Trophoblast cell (in vitro differentiated cells and primary cell): ENCODE results near the gene C13orf46.
A peak's percentile ranks its signal among the peaks of the same experiment; 100 is the strongest.

Source experiments
- DNase-seq, 2 donors: peaks; one replicate each; pipeline ENCODE4 v3.0.0-alpha.2; 2016
- H2AFZ ChIP-seq: 2 replicates; pipeline ENCODE4 v1.6.1; 2013; ENCODE audit warnings: low read length, moderate library complexity, mild to moderate bottlenecking; ENCODE audit not compliant: insufficient read depth, poor library complexity
- H2AK5ac ChIP-seq: 2 replicates; pipeline ENCODE4 v1.6.1; 2013; ENCODE audit warnings: mild to moderate bottlenecking, low read length
- H2BK120ac ChIP-seq: 2 replicates; pipeline ENCODE4 v1.6.1; 2013; ENCODE audit warnings: low read length, mild to moderate bottlenecking, moderate library complexity; ENCODE audit not compliant: insufficient read depth, poor library complexity
- H2BK12ac ChIP-seq: 2 replicates; pipeline ENCODE4 v1.6.1; 2013; ENCODE audit warnings: mild to moderate bottlenecking, low read length, moderate library complexity
- H2BK5ac ChIP-seq: 2 replicates; pipeline ENCODE4 v1.6.1; 2013; ENCODE audit warnings: low read length, low read depth, moderate library complexity, mild to moderate bottlenecking; ENCODE audit not compliant: poor library complexity
- H3K14ac ChIP-seq: 2 replicates; pipeline ENCODE4 v1.6.1; 2013; ENCODE audit warnings: mild to moderate bottlenecking, low read length
- H3K18ac ChIP-seq: 2 replicates; pipeline ENCODE4 v1.6.1; 2013; ENCODE audit warnings: mild to moderate bottlenecking, low read length
- H3K23ac ChIP-seq: 2 replicates; pipeline ENCODE4 v1.6.1; 2013; ENCODE audit warnings: low read length
- H3K27ac ChIP-seq: 2 replicates; pipeline ENCODE4 v1.5.1; 2013; ENCODE audit warnings: low read depth, mild to moderate bottlenecking, inconsistent platforms, low read length, moderate library complexity
- H3K27me3 ChIP-seq: 2 replicates; pipeline ENCODE4 v1.6.1; 2013; ENCODE audit warnings: inconsistent platforms, mild to moderate bottlenecking, low read length, moderate library complexity; ENCODE audit not compliant: insufficient read depth
- H3K36me3 ChIP-seq, 2 experiments: 1 replicate in 1 of 2; 2 replicates in 1 of 2; pipeline ENCODE4 v1.6.1; 2013; ENCODE audit warnings: low read length in 2 of 2, mild to moderate bottlenecking in 2 of 2, moderate library complexity in 1 of 2; ENCODE audit not compliant: insufficient read depth in 2 of 2, control insufficient read depth in 1 of 2
- H3K4ac ChIP-seq: 2 replicates; pipeline ENCODE4 v1.6.1; 2013; ENCODE audit warnings: low read depth, mild to moderate bottlenecking, low read length, moderate library complexity
- H3K4me1 ChIP-seq, 2 experiments: 1 replicate in 1 of 2; 2 replicates in 1 of 2; pipeline ENCODE4 v1.6.1; 2013; ENCODE audit warnings: low read length in 2 of 2, mild to moderate bottlenecking in 2 of 2, moderate library complexity in 1 of 2; ENCODE audit not compliant: insufficient read depth in 2 of 2, control insufficient read depth in 1 of 2
- H3K4me2 ChIP-seq: 2 replicates; pipeline ENCODE4 v1.6.1; 2013; ENCODE audit warnings: inconsistent platforms, mild to moderate bottlenecking, low read length, moderate library complexity
- H3K4me3 ChIP-seq: 2 replicates; pipeline ENCODE4 v1.5.1; 2013; ENCODE audit warnings: mild to moderate bottlenecking, low read depth, low read length, inconsistent platforms
- H3K79me1 ChIP-seq: one replicate; pipeline ENCODE4 v1.6.1; 2013; ENCODE audit warnings: low read length
- H3K79me2 ChIP-seq: 2 replicates; pipeline ENCODE4 v1.6.1; 2013; ENCODE audit warnings: low read length, mild to moderate bottlenecking; ENCODE audit not compliant: control insufficient read depth, insufficient read depth, poor library complexity
- H3K9ac ChIP-seq: 2 replicates; pipeline ENCODE4 v1.6.1; 2013; ENCODE audit warnings: mild to moderate bottlenecking, low read length
- H3K9me3 ChIP-seq: 2 replicates; pipeline ENCODE4 v1.6.1; 2013; ENCODE audit warnings: low read depth, mild to moderate bottlenecking, control low read depth, inconsistent platforms, low read length; ENCODE audit not compliant: insufficient read depth
- H4K12ac ChIP-seq: 2 replicates; pipeline ENCODE4 v1.6.1; 2013; ENCODE audit warnings: low read depth, mild to moderate bottlenecking, low read length, moderate library complexity
- H4K8ac ChIP-seq: 2 replicates; pipeline ENCODE4 v1.6.1; 2013; ENCODE audit warnings: low read depth, mild to moderate bottlenecking, low read length, moderate library complexity
- H4K91ac ChIP-seq: one replicate; pipeline ENCODE4 v1.6.1; 2013; ENCODE audit warnings: low read depth, mild to moderate bottlenecking, low read length, moderate library complexity
- WGBS: extraction: QIAGEN DNeasy Blood & Tissue Kit; methylation state at CpG from one replicate; pipeline ENCODE4 v1.1.7; 2013; ENCODE audit warnings: missing lambda C conversion rate; ENCODE audit not compliant: insufficient read length, insufficient coverage; ENCODE audit errors: extremely low coverage; 5-methylcytosine and 5-hydroxymethylcytosine counted together

C13orf46 gene

DNA sequence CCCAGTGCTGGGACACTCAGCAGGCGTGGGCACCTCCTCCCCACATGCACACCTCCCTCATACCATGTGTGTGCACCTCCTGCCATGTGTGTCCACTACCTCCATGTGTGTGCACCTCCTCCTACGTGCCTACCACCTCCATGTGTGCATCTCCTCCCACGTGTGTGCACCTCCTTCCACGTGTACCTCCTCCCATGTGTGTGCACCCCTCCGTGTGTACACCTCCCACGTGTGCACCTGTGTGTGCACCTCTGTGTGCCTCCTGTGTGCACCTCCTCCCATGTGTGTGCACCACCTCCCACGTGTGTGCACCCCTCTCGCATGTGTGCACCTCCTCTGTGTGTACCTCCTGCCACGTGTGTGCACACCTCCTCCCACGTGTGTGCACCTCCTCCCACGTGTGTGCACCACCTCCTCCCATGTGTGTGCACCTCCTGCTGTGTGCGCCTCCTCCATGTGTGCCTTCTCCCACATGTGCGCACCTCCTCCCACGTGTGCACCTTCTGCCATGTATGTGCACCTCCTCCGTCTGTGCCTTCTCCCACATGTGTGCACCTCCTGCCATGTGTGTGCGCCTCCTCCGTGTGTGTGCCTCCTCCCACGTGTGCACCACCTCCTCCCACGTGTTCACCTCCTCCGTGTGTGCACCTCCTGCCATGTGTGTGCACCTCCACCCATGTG lies 6.1 kb upstream of the C13orf46 start:
- no peak overlapping the region for H4K12ac ChIP-seq
- peaks cover 19% of the 10 kb centered on the region for H3K9me3 ChIP-seq
- H4K91ac ChIP-seq: no peak overlapping the region
- H2AK5ac ChIP-seq: no peak overlapping the region
- H3K79me2 ChIP-seq: no peaks in the 10 kb centered on the region
- H3K4me1 ChIP-seq: peaks cover 8 to 10% of the 10 kb centered on the region in 2 experiments
- WGBS: no CpG with 5 or more reads among the region's 20 CpGs
- no peaks in the 10 kb centered on the region for H3K27me3 ChIP-seq
- no peak overlapping the region for H2BK120ac ChIP-seq
- no peak overlapping the region for H2BK12ac ChIP-seq
- H3K9ac ChIP-seq: no peak overlapping the region
- no peak overlapping the region for H3K27ac ChIP-seq
- no peak overlapping the region for H2AFZ ChIP-seq
- no peak overlapping the region for H3K14ac ChIP-seq
- no peak overlapping the region for H4K8ac ChIP-seq
- H3K4ac ChIP-seq: no peak overlapping the region
- no peak overlapping the region for H2BK5ac ChIP-seq
- H3K79me1 ChIP-seq: peaks cover 3% of the 10 kb centered on the region
- H3K36me3 ChIP-seq: peaks cover 26 to 42% of the 10 kb centered on the region in 2 experiments
- H3K18ac ChIP-seq: no peak overlapping the region
- H3K4me2 ChIP-seq: no peak overlapping the region
- H3K4me3 ChIP-seq: peak overlapping the region; percentile 28
- DNase-seq: no peak
- H3K23ac ChIP-seq: no peak overlapping the region

DNA sequence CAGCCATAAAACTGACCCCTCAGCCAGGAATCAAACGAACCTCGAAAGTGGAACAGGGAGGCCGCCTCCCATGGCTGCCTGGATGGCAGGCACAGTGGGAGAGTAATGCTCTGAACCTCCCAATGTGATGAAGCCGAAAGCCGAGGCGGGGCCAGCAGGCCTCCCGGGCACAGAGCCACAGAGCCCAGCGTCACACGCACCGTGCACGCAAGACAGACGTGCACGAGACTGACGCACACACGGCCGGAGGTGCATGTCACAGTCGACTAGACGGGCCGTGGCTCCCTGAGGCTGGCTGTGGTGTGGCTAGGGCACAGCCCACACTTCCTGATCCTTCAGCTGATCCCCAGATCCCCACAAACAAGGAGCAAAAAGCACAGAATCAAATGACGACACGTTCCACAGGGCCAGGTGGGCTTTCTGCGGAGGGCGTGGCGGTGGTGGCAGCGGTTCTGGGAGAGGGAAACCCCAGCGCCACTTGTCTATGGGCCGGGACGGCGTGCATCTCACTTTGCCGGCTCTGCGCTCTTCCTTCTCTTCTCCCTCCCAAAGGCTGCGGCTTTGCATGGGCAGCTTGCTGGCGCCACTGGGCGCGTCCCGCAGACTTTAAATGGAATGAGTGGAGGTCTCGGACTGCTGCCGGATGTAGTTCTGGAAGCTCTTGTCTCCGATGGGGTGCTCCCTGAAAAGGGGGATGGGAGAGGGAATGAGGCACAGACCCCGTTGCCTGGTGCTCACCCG lies 5.0 kb upstream of the C13orf46 start:
- Histone ChIP-seq H3K79me2 (no peaks in the 10 kb centered on the region), H3K27ac (no peak overlapping the region), H2AFZ (no peak overlapping the region), H3K4me3 (no peak overlapping the region), H4K91ac (no peak overlapping the region), H3K79me1 (peaks cover 3% of the 10 kb centered on the region), H4K12ac (no peak overlapping the region), H3K4me2 (no peak overlapping the region), H3K4ac (no peak overlapping the region), H3K14ac (no peak overlapping the region), H3K9ac (no peak overlapping the region), H2BK12ac (no peak overlapping the region), H2BK5ac (no peak overlapping the region), H4K8ac (no peak overlapping the region), H3K27me3 (no peaks in the 10 kb centered on the region), H3K4me1 (peaks cover 8 to 10% of the 10 kb centered on the region in 2 experiments), H2AK5ac (no peak overlapping the region), H3K18ac (no peak overlapping the region), H3K23ac (no peak overlapping the region), H2BK120ac (no peak overlapping the region), H3K36me3 (peaks cover 32 to 48% of the 10 kb centered on the region in 2 experiments), H3K9me3 (peaks cover 19% of the 10 kb centered on the region)
- DNase-seq: no peak
- no CpG with 5 or more reads among the region's 41 CpGs for WGBS

DNA sequence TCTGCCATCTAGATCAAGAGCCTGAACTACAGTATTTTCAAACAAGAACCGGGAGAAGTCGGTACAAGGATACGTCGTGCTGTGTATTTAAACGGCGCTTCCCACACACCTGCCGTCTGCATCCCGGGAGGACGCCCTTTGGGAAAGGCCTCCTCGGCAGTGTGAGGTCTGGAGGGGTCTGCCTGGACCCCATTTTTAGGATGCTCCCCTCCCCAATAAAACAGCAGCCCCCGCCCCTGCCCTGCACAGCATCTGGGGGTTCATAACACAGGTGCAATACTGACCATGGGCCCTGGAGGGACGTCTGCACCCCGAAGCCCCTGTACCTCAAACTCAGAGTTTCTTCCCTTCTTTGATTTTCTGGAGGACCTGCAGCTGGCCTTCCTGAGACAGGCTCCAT lies 4.1 kb upstream of the C13orf46 start:
- Histone ChIP-seq H3K36me3 (peaks cover 37 to 57% of the 10 kb centered on the region in 2 experiments), H2BK5ac (no peak overlapping the region), H3K23ac (no peak overlapping the region), H3K4me2 (no peak overlapping the region), H3K14ac (no peak overlapping the region), H2BK120ac (no peak overlapping the region), H3K4me1 (peaks cover 8 to 12% of the 10 kb centered on the region in 2 experiments), H3K4me3 (no peak overlapping the region), H3K9me3 (peaks cover 19% of the 10 kb centered on the region), H4K8ac (no peak overlapping the region), H3K27ac (no peak overlapping the region), H4K91ac (no peak overlapping the region), H3K4ac (no peak overlapping the region), H3K79me1 (peaks cover 3% of the 10 kb centered on the region), H3K9ac (no peak overlapping the region), H3K27me3 (no peaks in the 10 kb centered on the region), H2AFZ (no peak overlapping the region), H3K79me2 (no peaks in the 10 kb centered on the region), H2AK5ac (no peak overlapping the region), H3K18ac (no peak overlapping the region), H2BK12ac (no peak overlapping the region), H4K12ac (no peak overlapping the region)
- no CpG with 5 or more reads among the region's 13 CpGs for WGBS
- no peak for DNase-seq

DNA sequence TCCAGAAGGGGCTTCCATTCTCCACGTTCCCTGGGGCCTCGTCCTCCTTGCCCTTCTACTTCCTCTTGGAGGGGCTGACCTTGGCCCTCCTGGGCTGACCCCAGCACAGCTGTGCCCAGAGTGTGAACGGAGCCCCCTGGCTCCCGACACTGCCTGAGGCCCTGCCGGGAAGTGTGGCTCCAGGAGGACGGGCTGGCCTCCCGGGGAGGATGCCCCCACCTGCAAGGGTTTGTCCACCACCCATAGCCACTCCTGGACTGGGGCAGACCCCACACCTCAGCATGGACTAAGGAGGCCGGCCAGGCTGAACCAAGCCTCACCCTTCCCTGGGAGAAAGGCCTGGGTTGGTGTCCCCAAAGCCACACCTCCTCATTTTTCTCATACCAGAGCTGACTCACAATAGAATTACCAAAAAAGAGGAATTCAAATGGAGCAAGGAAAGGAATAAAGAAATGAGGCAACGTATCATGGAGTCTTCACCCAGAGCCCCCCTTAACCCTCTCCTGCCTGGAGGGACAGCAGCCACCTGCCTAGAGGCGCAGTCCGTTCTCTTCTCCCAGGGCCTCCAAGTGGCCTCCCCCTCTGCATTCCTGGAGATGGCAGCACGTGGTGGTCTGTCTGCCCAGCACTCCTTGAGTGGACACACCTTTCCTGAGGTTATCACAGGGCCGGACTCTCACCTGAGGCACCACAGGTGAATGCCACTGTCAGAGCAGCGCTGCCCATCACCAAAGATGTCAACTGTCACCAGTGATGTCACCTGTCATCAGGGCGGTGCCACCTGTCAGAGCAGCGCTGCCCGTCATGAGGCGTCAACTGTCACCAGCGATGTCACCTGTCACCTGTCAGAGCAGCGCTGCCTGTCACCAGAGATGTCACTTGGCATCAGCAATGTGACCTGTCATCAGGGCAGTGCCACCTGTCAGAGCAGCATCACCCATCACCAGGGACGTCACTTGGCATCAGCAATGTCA lies 3.1 kb upstream of the C13orf46 start:
- Histone ChIP-seq H3K79me2 (no peaks in the 10 kb centered on the region), H2BK120ac (no peak overlapping the region), H3K9me3 (peaks cover 17% of the 10 kb centered on the region), H2AFZ (no peak overlapping the region), H3K4me3 (peak overlapping the region; percentile 2), H3K4me2 (no peak overlapping the region), H3K36me3 (peaks cover 35 to 49% of the 10 kb centered on the region in 2 experiments), H3K79me1 (peaks cover 3% of the 10 kb centered on the region), H4K8ac (no peak overlapping the region), H3K9ac (no peak overlapping the region), H3K4me1 (peaks cover 8 to 12% of the 10 kb centered on the region in 2 experiments), H4K91ac (peak overlapping the region; percentile 16), H3K27me3 (no peaks in the 10 kb centered on the region), H2AK5ac (no peak overlapping the region), H3K27ac (no peak overlapping the region), H4K12ac (no peak overlapping the region), H2BK5ac (no peak overlapping the region), H3K4ac (no peak overlapping the region), H3K23ac (no peak overlapping the region), H3K14ac (no peak overlapping the region), H3K18ac (peak overlapping the region; percentile 16), H2BK12ac (no peak overlapping the region)
- peak in 1 of 2 donors; percentile 14 for DNase-seq
- no CpG with 5 or more reads among the region's 21 CpGs for WGBS
